GM12874 (cell line): ENCODE measurements around the gene CIT.

Experiments
- CTCF ChIP-seq: IDR thresholded peaks from 2 replicates; pipeline ENCODE4 v1.5.1; 2011; ENCODE audit warnings: low read depth, mild to moderate bottlenecking, control low read depth, low read length, moderate library complexity; ENCODE audit not compliant: insufficient read depth

The CIT gene

DNA sequence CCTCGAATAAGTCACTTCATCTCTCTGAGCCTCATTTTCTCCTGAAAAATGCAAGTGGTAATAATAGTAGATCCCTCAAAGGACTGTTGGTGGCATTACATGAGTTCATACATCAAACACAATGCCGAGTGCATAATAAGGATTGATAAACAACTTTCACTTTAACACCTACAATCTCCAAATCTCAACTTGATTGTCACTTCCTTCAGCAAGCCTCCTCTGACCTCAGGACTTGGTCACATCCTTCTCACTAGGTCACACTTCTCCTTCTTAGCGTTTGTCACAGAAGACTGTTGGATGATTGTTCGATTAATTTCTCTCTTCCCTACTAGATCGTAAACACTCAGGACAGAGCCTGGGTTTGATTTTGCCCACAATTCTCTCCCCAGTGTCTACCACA, 217.0 kb downstream of the CIT start:
- no peak for TF ChIP-seq CTCF

DNA sequence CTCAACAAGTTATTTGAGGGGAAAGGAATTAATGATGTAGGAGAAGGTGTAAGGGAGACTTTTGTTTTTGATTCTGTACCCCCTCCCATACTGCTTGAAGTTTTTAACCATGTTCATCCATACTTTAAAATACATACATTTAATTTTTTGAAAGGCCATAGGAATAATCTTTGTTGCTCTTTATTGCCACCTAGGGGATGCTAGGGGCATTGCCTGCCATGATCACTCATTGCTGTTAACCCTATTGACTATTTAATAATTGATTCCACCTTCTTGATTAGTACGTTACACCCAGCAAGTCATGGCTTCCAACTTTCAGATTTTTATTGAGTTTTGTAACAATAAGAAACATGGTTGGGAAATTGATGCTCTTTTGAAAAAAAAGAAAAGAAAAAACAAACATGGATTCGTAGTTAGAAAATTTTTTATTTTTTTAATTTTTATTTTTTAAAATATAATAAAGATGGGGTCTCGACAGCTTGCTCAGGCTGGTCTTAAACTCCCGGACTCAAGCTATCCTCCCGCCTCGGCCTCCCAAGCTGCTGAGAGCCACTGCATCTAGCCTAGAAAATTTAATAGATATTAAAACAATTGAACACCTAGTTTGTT, 217.7 kb downstream of the CIT start:
- TF ChIP-seq CTCF, result peak; percentile 77

GRCh38 chr12:119652665-119653064, 224.5 kb downstream of the CIT start:
- TF ChIP-seq CTCF, result no peak

- TF ChIP-seq CTCF, result peak; percentile 68
These were observed 227.8 kb downstream of the CIT start for GRCh38 chr12:119649202-119649808.

- TF ChIP-seq CTCF, result no peak
These were observed 231.5 kb downstream of the CIT start for GRCh38 chr12:119645535-119646059.

DNA sequence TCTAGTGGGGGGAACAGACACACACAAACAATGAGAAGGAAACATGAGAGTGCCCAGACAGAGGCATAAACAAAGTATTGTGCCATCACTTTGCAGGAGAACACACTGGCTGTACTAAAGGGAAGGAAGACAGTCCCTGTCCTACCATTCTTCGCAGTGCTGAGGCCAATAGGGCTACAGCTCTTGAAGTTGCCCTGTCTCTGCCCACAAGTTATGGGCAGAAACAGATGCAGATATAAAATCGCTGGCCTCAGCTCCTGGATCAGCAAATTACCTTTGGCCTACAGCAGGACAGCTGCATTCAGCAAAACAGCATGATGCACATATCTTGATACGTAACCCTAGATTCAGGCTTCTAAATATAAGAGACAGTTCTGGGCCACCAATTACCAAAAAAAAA, 232.2 kb downstream of the CIT start:
- no peak for TF ChIP-seq CTCF

DNA sequence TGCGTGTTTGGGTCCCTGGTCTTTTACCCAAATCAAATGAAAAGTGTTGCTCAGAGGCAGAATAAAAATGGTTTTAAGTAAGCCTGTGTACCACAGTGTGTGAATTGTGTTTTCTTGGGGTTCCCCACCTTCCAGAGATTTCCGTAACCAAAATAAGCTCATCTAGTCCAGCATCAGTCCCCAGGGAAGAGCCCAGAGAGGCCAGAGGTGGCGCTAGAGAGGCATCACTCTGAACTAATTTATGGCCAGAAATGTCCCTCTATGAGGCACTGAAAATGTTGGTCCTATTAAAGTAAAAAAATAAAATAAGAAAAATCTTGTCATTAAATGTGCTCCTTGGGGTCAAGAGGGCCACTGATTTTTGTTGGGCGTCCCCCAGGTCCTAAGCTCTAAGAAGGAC, 234.1 kb downstream of the CIT start:
- TF ChIP-seq CTCF, result peak; percentile 34; the same call in 1 of the 2 replicates
